IMR-90 (cell line): Measurements from ENCODE around the gene CERS6. TPM values are rescaled to one million over a fixed set of nuclear protein-coding genes. Genes with fewer than 3 reads are reported as not detected.

Experiments used
- ATAC-seq: fragments of 200-7000 bp; cut with Tn5 transposase; 2 replicates; pipeline ENCODE4 v1.9.1; 2020; ENCODE audit warnings: low read depth, mild to moderate bottlenecking, moderate library complexity
- BruUV-seq: library from RNA; stranded (reverse); fragments of 400-500 nt; replicated peaks from 2 replicates; lab custom pipeline; 2021; lab: Mats Ljungman, UMichigan
- CTCF ChIA-PET: fragments of 300-600 bp; formaldehyde crosslinking; extraction: SDS; loops from one replicate; lab custom pipeline; 2021; ENCODE audit warnings: antibody characterized with exemption; lab: Yijun Ruan, JAX
- POLR2A ChIA-PET: fragments of 300-600 bp; sonication (Branson Sonifier 250); formaldehyde crosslinking; loops from one replicate; lab custom pipeline; 2022; ENCODE audit warnings: antibody characterized with exemption; ENCODE audit not compliant: unreplicated experiment; lab: Charles Lee
- DNase-seq: peaks from one replicate; pipeline ENCODE4 v3.0.0; 2013
- H2AFZ ChIP-seq: replicated peaks from 2 replicates; pipeline ENCODE3; 2013; ENCODE audit warnings: low read length, mild to moderate bottlenecking; ENCODE audit not compliant: poor library complexity
- H2AK5ac ChIP-seq: 2 replicates; pipeline ENCODE4 v1.6.1; 2013; ENCODE audit warnings: low read depth, low read length, inconsistent platforms
- H2AK9ac ChIP-seq: replicated peaks from 2 replicates; pipeline ENCODE3; 2013; ENCODE audit warnings: mild to moderate bottlenecking, low read depth, low read length, moderate library complexity; ENCODE audit not compliant: poor library complexity
- H2BK120ac ChIP-seq: 2 replicates; pipeline ENCODE4 v1.6.1; 2013; ENCODE audit warnings: low read depth, low read length, inconsistent platforms
- H2BK15ac ChIP-seq: 3 replicates; pipeline ENCODE4 v1.6.1; 2013; ENCODE audit warnings: low read depth, low read length, inconsistent platforms
- H2BK20ac ChIP-seq: 2 replicates; pipeline ENCODE4 v1.6.1; 2013; ENCODE audit warnings: low read depth, mild to moderate bottlenecking, inconsistent platforms, low read length, moderate library complexity
- H2BK5ac ChIP-seq: 2 replicates; pipeline ENCODE4 v1.6.1; 2013; ENCODE audit warnings: mild to moderate bottlenecking, low read depth, low read length, inconsistent platforms; ENCODE audit not compliant: poor library complexity, severe bottlenecking
- H3K14ac ChIP-seq: replicated peaks from 2 replicates; pipeline ENCODE4 v1.6.1; 2013; ENCODE audit warnings: low read depth, low read length, inconsistent platforms
- H3K18ac ChIP-seq: 2 replicates; pipeline ENCODE4 v1.6.1; 2013; ENCODE audit warnings: low read depth, low read length, control low read depth
- H3K23ac ChIP-seq: 2 replicates; pipeline ENCODE4 v1.6.1; 2013; ENCODE audit warnings: low read depth, low read length, inconsistent platforms
- H3K27ac ChIP-seq: 2 replicates; pipeline ENCODE4 v1.5.1; 2013; ENCODE audit warnings: mild to moderate bottlenecking, control low read depth, low read length; ENCODE audit not compliant: insufficient read depth
- H3K27me3 ChIP-seq: 2 replicates; pipeline ENCODE4 v1.6.1; 2013; ENCODE audit warnings: low read length; ENCODE audit not compliant: control insufficient read depth, insufficient read depth
- H3K36me3 ChIP-seq: 2 replicates; pipeline ENCODE4 v1.6.1; 2013; ENCODE audit warnings: low read length, mixed read lengths; ENCODE audit not compliant: control insufficient read depth, insufficient read depth
- H3K4ac ChIP-seq: 2 replicates; pipeline ENCODE4 v1.6.1; 2013; ENCODE audit warnings: low read depth, low read length, inconsistent platforms
- H3K4me1 ChIP-seq: 2 replicates; pipeline ENCODE4 v1.6.1; 2013; ENCODE audit warnings: low read length, mixed read lengths; ENCODE audit not compliant: control insufficient read depth, insufficient read depth
- H3K4me2 ChIP-seq: 2 replicates; pipeline ENCODE4 v1.6.1; 2013; ENCODE audit warnings: low read depth, mild to moderate bottlenecking, control low read depth, low read length, moderate library complexity
- H3K4me3 ChIP-seq: 2 replicates; pipeline ENCODE4 v1.5.1; 2013; ENCODE audit warnings: low read depth, mild to moderate bottlenecking, control low read depth, low read length, moderate library complexity; ENCODE audit not compliant: insufficient read depth
- H3K56ac ChIP-seq: 2 replicates; pipeline ENCODE4 v1.6.1; 2013; ENCODE audit warnings: low read length, inconsistent platforms; ENCODE audit not compliant: insufficient read depth; ENCODE audit errors: extremely low read depth
- H3K79me1 ChIP-seq, 2 experiments: 2 replicates each; pipeline ENCODE4 v1.6.1; 2013; ENCODE audit warnings: low read length in 2 of 2, inconsistent platforms in 1 of 2, low read depth in 1 of 2
- H3K9ac ChIP-seq: 2 replicates; pipeline ENCODE4 v1.6.1; 2013; ENCODE audit warnings: low read depth, low read length, control low read depth
- H3K9me1 ChIP-seq: 2 replicates; pipeline ENCODE4 v1.6.1; 2013; ENCODE audit warnings: low read length, inconsistent platforms; ENCODE audit not compliant: insufficient read depth
- H3K9me3 ChIP-seq: 2 replicates; pipeline ENCODE4 v1.6.1; 2013; ENCODE audit warnings: low read length; ENCODE audit not compliant: control insufficient read depth, insufficient read depth
- H4K20me1 ChIP-seq: 2 replicates; pipeline ENCODE4 v1.6.1; 2013; ENCODE audit warnings: low read length, inconsistent platforms; ENCODE audit not compliant: insufficient read depth
- H4K5ac ChIP-seq: 2 replicates; pipeline ENCODE4 v1.6.1; 2013; ENCODE audit warnings: mild to moderate bottlenecking, low read depth, low read length, control low read depth
- H4K8ac ChIP-seq, 2 experiments: 2 replicates each; pipeline ENCODE4 v1.6.1; 2013; ENCODE audit warnings: low read depth in 2 of 2, low read length in 2 of 2, control low read depth in 1 of 2, inconsistent platforms in 1 of 2
- H4K91ac ChIP-seq: 2 replicates; pipeline ENCODE4 v1.6.1; 2013; ENCODE audit warnings: low read depth, low read length, inconsistent platforms; ENCODE audit not compliant: insufficient read depth
- CEBPB ChIP-seq: IDR thresholded peaks from 2 replicates; pipeline ENCODE4 v1.6.1; 2012; ENCODE audit warnings: low read depth, low read length, improper control_type of control experiment
- CTCF ChIP-seq: conservative IDR thresholded peaks from 2 replicates; pipeline ENCODE4 v1.5.1; 2012; ENCODE audit warnings: mild to moderate bottlenecking, low read depth, low read length, improper control_type of control experiment
- MAFK ChIP-seq: IDR thresholded peaks from 2 replicates; pipeline ENCODE4 v1.6.1; 2012; ENCODE audit warnings: low read depth, low read length, improper control_type of control experiment
- MAZ ChIP-seq: IDR thresholded peaks from 2 replicates; pipeline ENCODE4 v1.6.1; 2012; ENCODE audit warnings: low read depth, mild to moderate bottlenecking, low read length, improper control_type of control experiment, moderate library complexity, borderline replicate concordance
- MXI1 ChIP-seq: IDR thresholded peaks from 2 replicates; pipeline ENCODE4 v1.6.1; 2012; ENCODE audit warnings: low read depth, mild to moderate bottlenecking, low read length, moderate library complexity, borderline replicate concordance
- NFE2L2 ChIP-seq: fragments of 150-350 bp; IDR thresholded peaks from 2 replicates; pipeline ENCODE4 v1.6.1; 2016; ENCODE audit warnings: low read depth, mild to moderate bottlenecking, low read length
- POLR2A ChIP-seq: IDR thresholded peaks from 2 replicates; pipeline ENCODE4 v1.6.1; 2012; ENCODE audit warnings: mild to moderate bottlenecking, low read depth, low read length
- RFX5 ChIP-seq: IDR thresholded peaks from 2 replicates; pipeline ENCODE4 v1.8.0; 2012; ENCODE audit warnings: low read depth, mild to moderate bottlenecking, low read length, moderate library complexity
- SMC3 ChIP-seq: fragments of 150-350 bp; IDR thresholded peaks from 2 replicates; pipeline ENCODE4 v1.6.1; 2016; ENCODE audit warnings: low read depth, mild to moderate bottlenecking, antibody characterized with exemption, low read length, moderate library complexity
- WGBS, 2 experiments: methylation state at CpG; one replicate each; pipeline versions ENCODE4 v1.1.5 to v1.1.7; 2013; ENCODE audit warnings: missing lambda C conversion rate in 2 of 2; ENCODE audit not compliant: insufficient read length in 1 of 2; ENCODE audit errors: extremely low coverage in 2 of 2; 5-methylcytosine and 5-hydroxymethylcytosine counted together
- dilution Hi-C: fragments of 300-500 bp; cut with HindIII; formaldehyde crosslinking; loops from one replicate; pipeline ENCODE4 v1.14.3; 2018; ENCODE audit warnings: low sequenced_read_pairs; ENCODE audit not compliant: unreplicated experiment
- in situ Hi-C: fragments of 300-500 bp; cut with MboI; formaldehyde crosslinking; loops from 3 replicates; pipeline ENCODE4 v1.14.3; 2019; ENCODE audit warnings: low sequenced_read_pairs, inconsistent platforms, mixed read lengths
- intact Hi-C: fragments of 100-400 bp; cut with micrococcal nuclease; formaldehyde crosslinking; loops from 2 replicates; pipeline ENCODE4 v1.10.0; 2022
- polyA plus RNA-seq, 3 experiments: library from polyadenylated mRNA; depleted of rRNA; stranded (reverse); fragments of >200 nt; gene quantifications; 2 replicates each; pipeline ENCODE4 v1.2.3, GENCODE V29; 2012; ENCODE audit warnings: low replicate concordance in 1 of 3
- total RNA-seq: library from RNA; depleted of rRNA; stranded (reverse); fragments of >200 nt; gene quantifications from 2 replicates; pipeline ENCODE4 v1.2.3, GENCODE V29; 2012
- TF ChIP-seq, protein P1 (sequence below): fragments of 150-350 bp; IDR thresholded peaks from 2 replicates; pipeline ENCODE4 v1.6.1; 2016; ENCODE audit warnings: low read depth, mild to moderate bottlenecking, low read length, moderate library complexity, borderline replicate concordance

Gene CERS6
- total and polyA plus RNA-seq, 2 of the 4 experiments (the other 2 are of a cell fraction): 2.1 to 5.7 TPM

- no peaks in the 10 kb centered on the region for H3K79me1 ChIP-seq
- H2BK15ac ChIP-seq: no peak overlapping the region
- H2AK9ac ChIP-seq: no peak overlapping the region
- H2BK120ac ChIP-seq: no peak overlapping the region
- intact Hi-C loops (no loop called here), in situ Hi-C loops (no loop called here), dilution Hi-C loops (no loop called here)
- H3K27ac ChIP-seq: no peak overlapping the region
- 100% methylated on average over 3 of the region's 7 CpGs; no CpG with 5 or more reads in 1 of the 2 experiments for WGBS, 2 experiments
- ATAC-seq (no peak), DNase-seq (no peak)
- no peak overlapping the region for H4K5ac ChIP-seq
- no peaks in the 10 kb centered on the region for H3K27me3 ChIP-seq
- ChIA-PET CTCF (no interaction called here), POLR2A (no interaction called here)
- H3K9me3 ChIP-seq: peaks cover 2% of the 10 kb centered on the region; the same call in 1 of the 2 replicates
- H3K23ac ChIP-seq: no peak overlapping the region
- no peak overlapping the region for H3K14ac ChIP-seq
- no peak overlapping the region for H3K4me3 ChIP-seq
- H4K20me1 ChIP-seq: no peaks in the 10 kb centered on the region
- no peak overlapping the region for H3K9ac ChIP-seq
- H4K8ac ChIP-seq: no peak overlapping the region
- no peak overlapping the region for H3K56ac ChIP-seq
- no peak overlapping the region for H3K4ac ChIP-seq
- H2BK5ac ChIP-seq: no peak overlapping the region
- TF ChIP-seq NFE2L2 (no peak), RFX5 (no peak), MAZ (no peak), CTCF (no peak), SMC3 (no peak), POLR2A (no peak), MXI1 (no peak), CEBPB (no peak), MAFK (no peak)
- TF ChIP-seq, protein P1, sequence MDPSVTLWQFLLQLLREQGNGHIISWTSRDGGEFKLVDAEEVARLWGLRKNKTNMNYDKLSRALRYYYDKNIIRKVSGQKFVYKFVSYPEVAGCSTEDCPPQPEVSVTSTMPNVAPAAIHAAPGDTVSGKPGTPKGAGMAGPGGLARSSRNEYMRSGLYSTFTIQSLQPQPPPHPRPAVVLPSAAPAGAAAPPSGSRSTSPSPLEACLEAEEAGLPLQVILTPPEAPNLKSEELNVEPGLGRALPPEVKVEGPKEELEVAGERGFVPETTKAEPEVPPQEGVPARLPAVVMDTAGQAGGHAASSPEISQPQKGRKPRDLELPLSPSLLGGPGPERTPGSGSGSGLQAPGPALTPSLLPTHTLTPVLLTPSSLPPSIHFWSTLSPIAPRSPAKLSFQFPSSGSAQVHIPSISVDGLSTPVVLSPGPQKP: no peak
- H3K36me3 ChIP-seq: no peaks in the 10 kb centered on the region
- no TSS peak for BruUV-seq
- H2AK5ac ChIP-seq: no peak overlapping the region
- H2BK20ac ChIP-seq: no peak overlapping the region
- H3K9me1 ChIP-seq: peaks cover 2% of the 10 kb centered on the region; the same call in 1 of the 2 replicates
- no peak overlapping the region for H3K4me2 ChIP-seq
- no peak overlapping the region for H3K18ac ChIP-seq
- H3K4me1 ChIP-seq: peaks cover 7% of the 10 kb centered on the region; the same call in 1 of the 2 replicates
- H2AFZ ChIP-seq: no peak overlapping the region
- H4K91ac ChIP-seq: no peak overlapping the region
These were observed 78.9 kb downstream of the CERS6 start for GRCh38 chr2:168534926-168535325.
